HepG2 (cell line): ENCODE data around the gene ABHD17B. TPM values are rescaled to one million over a fixed set of nuclear protein-coding genes. Genes with fewer than 3 reads are reported as not detected.
A peak's percentile ranks its signal among the peaks of the same experiment; 100 is the strongest.

Source experiments
- AGO2 ChIP-seq: fragments of 200-400 bp; formaldehyde crosslinking; optimal IDR thresholded peaks from 2 replicates; pipeline ENCODE3; 2017; ENCODE audit warnings: mild to moderate bottlenecking, low read depth, low read length, moderate library complexity
- ATF4 ChIP-seq, 2 experiments: fragments of 450-650 bp in 1 of 2; sonication (generic) in 1 of 2; formaldehyde crosslinking; IDR thresholded peaks; 2 replicates each; pipeline versions ENCODE4 v1.5.0 to v1.8.0; 2020 to 2022; ENCODE audit warnings: mild to moderate bottlenecking in 1 of 2, missing genetic modification reagents in 1 of 2
- ATF7-NPFF ChIP-seq: sonication (generic); formaldehyde crosslinking; IDR thresholded peaks from 2 replicates; pipeline ENCODE4 v1.8.1; 2023; ENCODE audit warnings: mild to moderate bottlenecking, low read depth, missing genetic modification reagents, moderate library complexity
- CCDC6 ChIP-seq: sonication (generic); formaldehyde crosslinking; IDR thresholded peaks from 2 replicates; pipeline ENCODE4 v1.8.1; 2022; ENCODE audit warnings: mild to moderate bottlenecking, missing genetic modification reagents, moderate library complexity
- GTF3A ChIP-seq: sonication (generic); formaldehyde crosslinking; conservative IDR thresholded peaks from 2 replicates; pipeline ENCODE4 v1.4.0; 2020; ENCODE audit warnings: mild to moderate bottlenecking, missing genetic modification reagents
- KLF15 ChIP-seq: sonication (generic); formaldehyde crosslinking; IDR thresholded peaks from 2 replicates; pipeline ENCODE4 v1.8.1; 2023; ENCODE audit warnings: borderline replicate concordance, mild to moderate bottlenecking, inconsistent platforms, missing genetic modification reagents, mixed read lengths
- KLF16 ChIP-seq, 2 experiments: sonication (generic) in 1 of 2; formaldehyde crosslinking in 1 of 2; IDR thresholded peaks; 2 replicates each; pipeline versions ENCODE4 v1.6.1 to v1.8.0; 2016 to 2023; ENCODE audit warnings: missing genetic modification reagents in 2 of 2, missing compliant biosample characterization in 1 of 2
- MNT ChIP-seq: fragments of 450-650 bp; IDR thresholded peaks from 2 replicates; pipeline ENCODE4 v1.6.1; 2016
- NFE2 ChIP-seq: sonication (generic); formaldehyde crosslinking; IDR thresholded peaks from 2 replicates; pipeline ENCODE4 v1.4.0; 2020; ENCODE audit warnings: missing genetic modification reagents
- NFRKB ChIP-seq: fragments of 450-650 bp; IDR thresholded peaks from 2 replicates; pipeline ENCODE4 v1.6.1; 2017
- PTBP1 ChIP-seq: fragments of 200-400 bp; formaldehyde crosslinking; IDR thresholded peaks from 2 replicates; pipeline ENCODE4 v1.6.1; 2018; ENCODE audit warnings: low read length, low read depth; ENCODE audit not compliant: poor library complexity, severe bottlenecking
- ZFP90 ChIP-seq: sonication (generic); formaldehyde crosslinking; IDR thresholded peaks from 2 replicates; pipeline ENCODE4 v1.8.0; 2022; ENCODE audit warnings: missing genetic modification reagents, mild to moderate bottlenecking, inconsistent platforms, borderline replicate concordance
- ZHX1 ChIP-seq: sonication (generic); formaldehyde crosslinking; IDR thresholded peaks from 2 replicates; pipeline ENCODE4 v1.8.1; 2022; ENCODE audit warnings: low read depth, mild to moderate bottlenecking, missing genetic modification reagents
- ZNF207 ChIP-seq: fragments of 450-650 bp; IDR thresholded peaks from 2 replicates; pipeline ENCODE4 v1.6.1; 2016; ENCODE audit warnings: antibody characterized with exemption, borderline replicate concordance
- ZNF317 ChIP-seq: sonication (generic); formaldehyde crosslinking; IDR thresholded peaks from 2 replicates; pipeline ENCODE4 v1.5.0; 2020; ENCODE audit warnings: mild to moderate bottlenecking, missing genetic modification reagents
- ZNF354B ChIP-seq: sonication (generic); formaldehyde crosslinking; IDR thresholded peaks from 2 replicates; pipeline ENCODE4 v1.8.0; 2022; ENCODE audit warnings: mild to moderate bottlenecking, missing genetic modification reagents
- ZNF431 ChIP-seq: sonication (generic); formaldehyde crosslinking; IDR thresholded peaks from 2 replicates; pipeline ENCODE4 v1.9.0; 2022; ENCODE audit warnings: missing genetic modification reagents, low read depth, mild to moderate bottlenecking, borderline replicate concordance
- ZNF468 ChIP-seq: sonication (generic); formaldehyde crosslinking; IDR thresholded peaks from 2 replicates; pipeline ENCODE4 v1.8.0; 2022; ENCODE audit warnings: mild to moderate bottlenecking, moderate library complexity, missing genetic modification reagents
- ZNF614 ChIP-seq: IDR thresholded peaks from 2 replicates; pipeline ENCODE4 v1.6.1; 2018; ENCODE audit warnings: missing biosample characterization, missing genetic modification reagents, inconsistent platforms, borderline replicate concordance
- ZNF775 ChIP-seq: sonication (generic); formaldehyde crosslinking; IDR thresholded peaks from 2 replicates; pipeline ENCODE4 v1.4.0; 2020; ENCODE audit warnings: missing genetic modification reagents, mild to moderate bottlenecking, moderate library complexity, borderline replicate concordance
- polyA plus RNA-seq, 8 experiments: library from polyadenylated mRNA; depleted of rRNA in 3 of 8; stranded (reverse) in 7 of 8; unstranded in 1 of 8; fragments of >200 nt; fragmentation: Illumina TruSeq in 4 of 8; extraction: Trizol in 4 of 8; gene quantifications; 2 replicates each; pipeline versions ENCODE4 v1.2.1 to v1.2.3, GENCODE V29; 2011 to 2016; ENCODE audit warnings: low read depth in 4 of 8, missing spikeins in 1 of 8, mixed read lengths in 1 of 8; ENCODE audit not compliant: insufficient read depth in 1 of 8
- total RNA-seq, 5 experiments: library from RNA; depleted of rRNA; stranded (reverse); fragments of >200 nt; fragmentation: Illumina TruSeq; extraction: Trizol; gene quantifications; 2 replicates each; pipeline ENCODE4 v1.2.3, GENCODE V29; 2016; ENCODE audit warnings: low read depth in 1 of 5
- TF ChIP-seq, protein P1 (sequence below): sonication (generic); formaldehyde crosslinking; IDR thresholded peaks from 2 replicates; pipeline ENCODE4 v1.8.0; 2022; ENCODE audit warnings: mild to moderate bottlenecking, missing genetic modification reagents, moderate library complexity

Gene ABHD17B
- total and polyA plus RNA-seq, 2 of the 13 experiments (the other 11 are each of a cell fraction or from before 2014, with no cell fraction given), result 11.3 to 22.0 TPM

DNA sequence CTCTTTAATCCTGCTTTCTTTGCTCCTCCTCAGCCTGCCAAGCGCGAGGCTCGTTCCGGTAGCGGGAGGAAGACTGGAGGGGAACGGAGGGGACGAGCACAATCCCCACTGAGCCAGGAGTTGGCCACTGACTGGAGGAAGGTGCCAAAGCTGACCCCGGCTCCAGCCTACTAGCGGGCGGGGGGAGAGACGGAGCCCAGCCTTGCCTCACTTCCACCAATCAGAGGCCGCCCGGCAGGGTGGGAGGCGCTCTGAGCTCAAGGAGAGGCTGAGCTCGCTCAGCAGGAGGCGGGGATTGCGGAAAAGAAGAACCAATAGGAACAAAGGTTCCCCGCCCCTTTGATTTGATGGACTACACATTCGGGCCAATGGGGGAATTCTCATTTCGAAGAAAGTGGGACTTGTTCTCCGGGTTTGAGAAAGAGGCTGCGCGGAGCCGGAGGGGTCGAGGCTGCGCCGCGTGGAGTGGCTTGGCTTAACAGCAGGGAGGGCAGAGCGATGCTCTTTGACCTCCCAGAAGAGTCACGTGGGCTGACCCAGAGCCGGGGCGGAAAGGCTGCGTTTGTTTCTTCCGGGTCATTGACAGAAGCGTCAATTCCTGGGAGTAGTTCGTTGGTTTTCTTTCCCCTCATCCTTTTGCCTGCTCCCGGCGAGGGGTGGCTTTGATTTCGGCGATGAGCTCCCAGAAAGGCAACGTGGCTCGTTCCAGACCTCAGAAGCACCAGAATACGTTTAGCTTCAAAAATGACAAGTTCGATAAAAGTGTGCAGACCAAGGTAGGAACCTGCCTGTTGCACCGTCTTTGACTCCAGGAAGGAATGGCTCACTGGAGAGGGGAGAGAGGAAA is at the start of gene ABHD17B, which contains the start of gene C9orf85 (continued):
- TF ChIP-seq NFE2 (CRISPR knock-in tag), result no peak
- no peak; the same call in 1 of the 2 replicates for TF ChIP-seq KLF15 (CRISPR knock-in tag)
- TF ChIP-seq, protein P1, sequence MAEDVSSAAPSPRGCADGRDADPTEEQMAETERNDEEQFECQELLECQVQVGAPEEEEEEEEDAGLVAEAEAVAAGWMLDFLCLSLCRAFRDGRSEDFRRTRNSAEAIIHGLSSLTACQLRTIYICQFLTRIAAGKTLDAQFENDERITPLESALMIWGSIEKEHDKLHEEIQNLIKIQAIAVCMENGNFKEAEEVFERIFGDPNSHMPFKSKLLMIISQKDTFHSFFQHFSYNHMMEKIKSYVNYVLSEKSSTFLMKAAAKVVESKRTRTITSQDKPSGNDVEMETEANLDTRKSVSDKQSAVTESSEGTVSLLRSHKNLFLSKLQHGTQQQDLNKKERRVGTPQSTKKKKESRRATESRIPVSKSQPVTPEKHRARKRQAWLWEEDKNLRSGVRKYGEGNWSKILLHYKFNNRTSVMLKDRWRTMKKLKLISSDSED (CRISPR knock-in tag), result no peak
- TF ChIP-seq ZNF431, result no peak; the same call in none of the 2 replicates
- no peak for TF ChIP-seq ZNF207
- TF ChIP-seq ATF7-NPFF (CRISPR knock-in tag), result no peak
- peak; percentile 42; the same call in 1 of the 2 replicates for TF ChIP-seq ZFP90
- TF ChIP-seq ATF4 (CRISPR knock-in tag; IDR thresholded peaks at IDR 0.05), result peak in 1 of 2 experiments; percentile 13; a peak in 2 of 4 replicates
- TF ChIP-seq KLF16 (CRISPR knock-in tag; IDR thresholded peaks at IDR 0.05), result peak; percentile 48 to 67; a peak in 1 of 4 replicates
- no peak for TF ChIP-seq NFRKB
- TF ChIP-seq GTF3A (CRISPR knock-in tag), result no peak
- TF ChIP-seq ZNF317 (CRISPR knock-in tag), result no peak; the same call in 1 of the 2 replicates
- no peak for TF ChIP-seq PTBP1
- no peak for TF ChIP-seq ZNF775 (CRISPR knock-in tag)
- peak; percentile 92 for TF ChIP-seq CCDC6 (CRISPR knock-in tag)
- TF ChIP-seq ZNF614 (CRISPR knock-in tag), result no peak
- TF ChIP-seq AGO2, result no peak
- TF ChIP-seq ZHX1 (CRISPR knock-in tag), result no peak; the same call in 1 of the 2 replicates
- TF ChIP-seq MNT, result peak; percentile 69
- TF ChIP-seq ZNF468 (CRISPR knock-in tag), result 0 out of 2 replicates have a peak, but pooled peaks have one; percentile 50
- TF ChIP-seq ZNF354B (CRISPR knock-in tag), result no peak
